IPS-20b (cell line): ENCODE results near the gene PPP1R9A.

Experiments
- H3K27ac ChIP-seq: one replicate; pipeline ENCODE4 v1.5.1; 2013; ENCODE audit warnings: low read length
- H3K27me3 ChIP-seq: 2 replicates; pipeline ENCODE4 v1.6.1; 2013; ENCODE audit warnings: mild to moderate bottlenecking, low read length, inconsistent platforms; ENCODE audit not compliant: insufficient read depth
- H3K36me3 ChIP-seq: 2 replicates; pipeline ENCODE4 v1.6.1; 2013; ENCODE audit warnings: low read depth, mild to moderate bottlenecking, inconsistent platforms, low read length, moderate library complexity; ENCODE audit not compliant: insufficient read depth
- H3K4me1 ChIP-seq: 2 replicates; pipeline ENCODE4 v1.6.1; 2013; ENCODE audit warnings: mild to moderate bottlenecking, control low read depth, inconsistent platforms, low read length, moderate library complexity; ENCODE audit not compliant: insufficient read depth
- H3K4me3 ChIP-seq: 2 replicates; pipeline ENCODE4 v1.5.1; 2013; ENCODE audit warnings: mild to moderate bottlenecking, low read length, inconsistent platforms
- H3K9ac ChIP-seq: 2 replicates; pipeline ENCODE4 v1.6.1; 2013; ENCODE audit warnings: low read depth, mild to moderate bottlenecking, inconsistent platforms, low read length, moderate library complexity
- H3K9me3 ChIP-seq: 2 replicates; pipeline ENCODE4 v1.6.1; 2013; ENCODE audit warnings: mild to moderate bottlenecking, low read depth, low read length, inconsistent platforms; ENCODE audit not compliant: insufficient read depth

The PPP1R9A gene

GRCh38 chr7:95190515-95190914 lies 283.1 kb downstream of the PPP1R9A start:
- Histone ChIP-seq H3K27me3 (no peaks in the 10 kb centered on the region), H3K9me3 (no peaks in the 10 kb centered on the region), H3K9ac (no peak overlapping the region), H3K4me1 (no peaks in the 10 kb centered on the region), H3K4me3 (no peak overlapping the region), H3K36me3 (no peaks in the 10 kb centered on the region), H3K27ac (no peak overlapping the region)

DNA sequence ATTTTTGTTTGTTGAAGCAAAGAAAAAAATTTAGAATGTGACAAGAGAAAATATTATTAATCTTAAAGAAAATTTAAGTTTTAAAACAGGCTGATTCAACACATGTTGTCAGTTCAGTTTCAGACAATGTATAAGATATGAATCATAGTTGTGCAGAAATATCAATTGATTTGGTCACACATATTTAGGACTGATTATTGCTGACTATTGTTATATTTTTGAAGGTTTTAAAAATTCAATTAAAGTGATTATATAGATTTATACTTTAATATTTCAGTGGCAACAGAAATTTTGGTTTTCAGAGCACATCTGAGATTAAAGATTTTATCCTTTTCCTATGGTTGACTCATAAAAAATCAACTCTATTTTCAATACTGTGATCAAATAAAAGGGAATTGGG lies 284.4 kb downstream of the PPP1R9A start:
- Histone ChIP-seq H3K4me3 (no peak overlapping the region), H3K4me1 (no peaks in the 10 kb centered on the region)

DNA sequence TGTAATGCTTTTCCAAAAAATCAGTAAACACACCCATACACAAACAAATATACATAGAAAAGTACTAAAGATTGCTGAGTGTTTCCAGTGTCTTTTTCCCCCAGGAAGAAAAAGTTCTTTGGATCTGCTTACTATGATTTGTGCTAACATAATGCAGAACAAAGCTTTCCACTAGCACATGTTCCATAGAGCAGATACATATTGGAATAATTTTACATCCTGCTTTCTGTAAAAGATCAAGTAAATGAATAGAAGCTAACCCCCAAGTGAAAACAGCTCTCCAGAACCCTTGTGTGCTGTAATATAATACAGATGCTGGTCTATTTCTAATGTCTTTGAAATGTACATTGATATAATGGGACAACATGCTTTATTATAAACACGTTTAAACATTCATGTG lies 291.5 kb downstream of the PPP1R9A start:
- Histone ChIP-seq H3K4me1 (no peaks in the 10 kb centered on the region), H3K27me3 (no peaks in the 10 kb centered on the region)

More for the DNA sequence above, 284.4 kb downstream of the PPP1R9A start:
- Histone ChIP-seq H3K9ac (no peak overlapping the region), H3K27ac (no peak overlapping the region), H3K36me3 (no peaks in the 10 kb centered on the region), H3K27me3 (no peaks in the 10 kb centered on the region), H3K9me3 (no peaks in the 10 kb centered on the region)

DNA sequence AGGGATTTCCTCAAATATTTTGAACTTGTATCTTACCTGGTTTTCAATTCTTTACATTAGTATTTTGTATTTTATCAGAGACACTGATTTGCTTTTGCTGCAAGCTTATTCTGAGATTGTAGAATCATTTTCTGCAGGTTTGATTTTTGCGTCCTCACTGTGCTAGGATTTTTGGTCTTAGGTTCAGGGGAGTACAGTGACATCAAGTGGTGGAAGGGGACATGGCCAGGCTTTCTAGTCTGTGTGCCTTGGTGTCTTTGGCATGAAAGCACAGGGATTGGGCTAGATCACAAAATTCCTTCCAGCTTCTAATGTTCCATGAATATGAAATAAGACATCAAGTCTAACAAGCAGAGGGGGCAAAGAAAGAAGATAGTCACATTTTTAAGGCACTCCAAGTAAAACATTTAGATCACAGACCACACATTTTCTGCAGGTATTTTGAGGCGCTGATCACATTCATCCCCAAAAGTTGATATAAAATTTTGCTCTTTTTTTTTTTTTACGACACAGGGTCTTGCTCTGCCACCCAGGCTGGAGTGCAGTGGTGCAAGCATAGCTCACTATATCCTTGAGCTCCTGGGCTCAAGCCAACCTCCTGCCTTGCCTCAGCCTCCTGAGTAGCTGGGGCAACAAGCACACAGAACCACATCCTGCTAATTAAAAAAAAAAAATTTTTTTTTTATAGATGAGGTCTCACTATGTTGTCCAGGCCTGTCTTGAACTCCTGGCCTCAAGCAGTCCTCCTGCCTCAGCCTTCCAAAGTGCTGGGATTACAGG lies 292.6 kb downstream of the PPP1R9A start:
- Histone ChIP-seq H3K9me3 (no peaks in the 10 kb centered on the region), H3K27me3 (no peaks in the 10 kb centered on the region), H3K4me3 (no peak overlapping the region), H3K27ac (no peak overlapping the region), H3K4me1 (no peaks in the 10 kb centered on the region), H3K36me3 (no peaks in the 10 kb centered on the region), H3K9ac (no peak overlapping the region)

More for the DNA sequence above, 291.5 kb downstream of the PPP1R9A start:
- H3K9ac ChIP-seq, result no peak overlapping the region
- no peaks in the 10 kb centered on the region for H3K36me3 ChIP-seq
- H3K27ac ChIP-seq, result no peak overlapping the region
- no peaks in the 10 kb centered on the region for H3K9me3 ChIP-seq
- no peak overlapping the region for H3K4me3 ChIP-seq

DNA sequence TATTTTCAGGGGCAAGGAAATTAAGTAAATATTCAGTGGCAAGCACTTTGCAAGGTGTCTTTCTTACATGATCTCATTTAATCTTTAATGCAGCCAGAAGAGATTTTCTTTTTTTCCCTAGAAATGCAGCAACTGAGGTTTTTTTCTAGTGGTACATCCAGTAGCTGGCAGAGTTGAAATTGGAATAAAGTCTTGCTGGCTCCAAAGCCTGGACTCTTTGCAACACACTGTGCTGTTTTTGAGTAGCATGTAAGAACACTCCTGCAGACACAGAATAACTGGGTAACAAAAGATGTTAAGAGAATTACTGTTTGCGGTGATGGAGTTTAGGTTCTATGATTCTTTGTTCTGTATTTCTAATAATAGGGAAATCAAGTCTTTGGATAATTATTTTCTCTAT lies 293.3 kb downstream of the PPP1R9A start:
- H3K9me3 ChIP-seq, result no peaks in the 10 kb centered on the region
- H3K27ac ChIP-seq, result no peak overlapping the region
- no peak overlapping the region for H3K4me3 ChIP-seq
- no peak overlapping the region for H3K9ac ChIP-seq
- H3K27me3 ChIP-seq, result no peaks in the 10 kb centered on the region
- no peaks in the 10 kb centered on the region for H3K4me1 ChIP-seq
- H3K36me3 ChIP-seq, result no peaks in the 10 kb centered on the region

DNA sequence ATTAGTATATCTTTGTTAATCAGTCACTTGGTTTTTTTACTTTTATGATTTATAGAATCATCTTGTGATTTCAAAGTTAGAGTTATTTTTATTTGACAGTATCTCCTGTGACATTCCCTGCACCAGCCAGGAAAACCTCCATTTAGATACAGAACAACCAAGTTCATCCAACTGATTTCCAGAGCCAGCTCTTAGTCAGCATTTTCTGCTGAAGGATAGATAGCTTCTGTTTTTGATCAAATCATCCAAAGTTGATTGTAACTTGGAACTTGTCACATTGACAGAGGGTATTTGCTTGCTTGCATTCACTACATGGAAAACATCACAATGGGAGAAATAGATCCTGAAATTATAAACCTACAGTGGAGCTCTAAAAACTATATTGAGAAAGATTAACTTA lies 294.3 kb downstream of the PPP1R9A start:
- Histone ChIP-seq H3K27ac (no peak overlapping the region), H3K9ac (no peak overlapping the region), H3K4me1 (no peaks in the 10 kb centered on the region), H3K9me3 (no peaks in the 10 kb centered on the region), H3K27me3 (no peaks in the 10 kb centered on the region), H3K4me3 (no peak overlapping the region), H3K36me3 (no peaks in the 10 kb centered on the region)

GRCh38 chr7:95204618-95205017 lies 297.2 kb downstream of the PPP1R9A start:
- H3K4me1 ChIP-seq, result no peaks in the 10 kb centered on the region
- H3K27ac ChIP-seq, result no peak overlapping the region
- H3K27me3 ChIP-seq, result no peaks in the 10 kb centered on the region
- H3K9ac ChIP-seq, result no peak overlapping the region
- H3K9me3 ChIP-seq, result no peaks in the 10 kb centered on the region
- H3K4me3 ChIP-seq, result no peak overlapping the region
- no peaks in the 10 kb centered on the region for H3K36me3 ChIP-seq

- Histone ChIP-seq H3K27me3 (no peaks in the 10 kb centered on the region), H3K27ac (no peak overlapping the region), H3K9ac (no peak overlapping the region), H3K4me1 (no peaks in the 10 kb centered on the region), H3K4me3 (no peak overlapping the region), H3K36me3 (no peaks in the 10 kb centered on the region), H3K9me3 (no peaks in the 10 kb centered on the region)
Observed at GRCh38 chr7:95205665-95206225, 298.4 kb downstream of the PPP1R9A start.

DNA sequence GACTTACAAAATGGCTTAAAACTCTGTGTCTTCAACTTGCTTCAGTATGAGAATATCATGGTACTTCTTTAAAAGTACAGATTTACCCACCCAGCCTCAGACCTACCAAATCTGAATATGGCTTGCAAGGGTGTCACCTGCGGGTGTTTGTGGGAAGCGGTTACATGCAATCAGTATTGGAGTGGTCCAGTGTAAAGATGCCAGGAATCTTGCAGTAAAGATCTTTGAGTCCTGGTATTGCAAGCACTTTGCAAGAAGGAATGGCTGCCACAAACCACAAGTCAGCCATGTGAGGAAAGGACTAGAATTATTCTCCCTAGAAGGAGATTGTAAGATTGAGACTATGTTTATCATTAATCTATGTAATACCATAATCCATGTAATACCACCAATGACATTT lies 301.9 kb downstream of the PPP1R9A start:
- no peaks in the 10 kb centered on the region for H3K27me3 ChIP-seq
- H3K9ac ChIP-seq, result no peak overlapping the region
- H3K4me1 ChIP-seq, result no peaks in the 10 kb centered on the region
- H3K27ac ChIP-seq, result no peak overlapping the region
- no peaks in the 10 kb centered on the region for H3K36me3 ChIP-seq
- H3K9me3 ChIP-seq, result no peaks in the 10 kb centered on the region
- no peak overlapping the region for H3K4me3 ChIP-seq

GRCh38 chr7:95209788-95210187 lies 302.4 kb downstream of the PPP1R9A start:
- H3K4me3 ChIP-seq, result no peak overlapping the region
- H3K27ac ChIP-seq, result no peak overlapping the region
- no peaks in the 10 kb centered on the region for H3K4me1 ChIP-seq
- H3K27me3 ChIP-seq, result no peaks in the 10 kb centered on the region
- H3K9ac ChIP-seq, result no peak overlapping the region
- H3K36me3 ChIP-seq, result no peaks in the 10 kb centered on the region
- no peaks in the 10 kb centered on the region for H3K9me3 ChIP-seq

DNA sequence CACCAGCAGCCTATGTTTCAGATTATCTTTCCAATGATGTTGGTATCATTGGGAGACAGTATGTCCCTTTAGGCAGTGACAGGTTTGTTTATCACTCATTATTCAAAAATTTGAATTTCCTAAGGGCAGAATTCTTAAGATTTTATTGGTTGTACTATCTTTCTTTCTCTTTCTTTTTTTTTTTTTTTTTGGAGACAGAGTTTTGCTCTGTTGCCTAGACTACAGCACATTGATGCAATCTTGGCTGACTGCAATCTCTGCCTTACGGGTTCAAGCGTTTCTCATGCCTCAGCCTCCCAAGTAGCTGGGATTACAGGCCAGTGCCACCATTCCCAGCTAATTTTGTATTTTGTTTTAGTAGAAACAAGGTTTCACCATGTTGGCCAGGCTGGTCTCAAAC lies 305.8 kb downstream of the PPP1R9A start:
- H3K27me3 ChIP-seq, result no peaks in the 10 kb centered on the region

DNA sequence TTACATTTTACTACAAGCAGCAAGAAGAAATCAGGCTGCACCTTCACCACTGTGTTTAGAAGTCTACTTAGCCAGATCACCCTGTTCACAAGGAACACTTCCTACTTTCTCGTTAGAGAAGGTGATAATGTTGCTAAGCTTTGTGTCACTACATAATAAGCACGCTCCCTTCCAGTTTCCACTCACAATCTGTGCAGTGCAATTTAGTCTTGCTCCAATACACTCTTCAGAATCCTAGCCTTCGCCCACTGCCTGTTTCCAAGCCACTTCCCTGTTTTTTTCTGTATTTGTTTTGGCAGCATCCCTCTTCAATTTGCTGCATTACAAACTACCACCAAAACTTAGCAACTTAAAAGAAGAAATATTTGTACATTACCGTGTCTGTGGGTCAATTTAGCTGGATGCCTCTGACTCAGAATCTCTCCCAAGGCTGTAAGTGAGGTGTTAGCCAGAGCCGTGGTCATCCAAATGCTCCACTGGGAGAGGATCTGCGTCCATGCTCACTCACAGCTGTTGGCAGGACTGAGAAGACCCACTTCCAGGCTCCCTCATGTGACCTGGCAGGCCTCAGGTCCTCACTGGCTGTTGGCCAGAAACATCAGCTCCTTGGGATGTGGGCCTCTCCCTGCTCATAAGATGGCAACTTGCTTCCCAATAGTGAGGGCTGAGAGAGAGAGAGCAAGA lies 306.6 kb downstream of the PPP1R9A start:
- Histone ChIP-seq H3K9me3 (no peaks in the 10 kb centered on the region), H3K4me3 (no peak overlapping the region), H3K9ac (no peak overlapping the region), H3K36me3 (no peaks in the 10 kb centered on the region), H3K4me1 (no peaks in the 10 kb centered on the region), H3K27me3 (no peaks in the 10 kb centered on the region), H3K27ac (no peak overlapping the region)

More for the DNA sequence above, 305.8 kb downstream of the PPP1R9A start:
- H3K9ac ChIP-seq, result no peak overlapping the region
- no peak overlapping the region for H3K4me3 ChIP-seq
- no peak overlapping the region for H3K27ac ChIP-seq
- H3K4me1 ChIP-seq, result no peaks in the 10 kb centered on the region
- H3K9me3 ChIP-seq, result no peaks in the 10 kb centered on the region
- H3K36me3 ChIP-seq, result no peaks in the 10 kb centered on the region
